GM13977 (cell line): ENCODE data around the gene NFATC2IP.

ENCODE experiments used
- DNase-seq: peaks from one replicate; pipeline ENCODE4 v3.0.0; 2012; ENCODE audit warnings: low spot score
- CTCF ChIP-seq: IDR thresholded peaks from 2 replicates; pipeline ENCODE4 v1.5.1; 2012; ENCODE audit warnings: mild to moderate bottlenecking, control low read depth; ENCODE audit not compliant: insufficient read depth; ENCODE audit errors: extremely low read depth, missing control alignments
- in situ Hi-C: fragments of 300-500 bp; cut with MboI; formaldehyde crosslinking; loops from one replicate; pipeline ENCODE4 v1.12.0; 2022; ENCODE audit warnings: low sequenced_read_pairs, low pct_unique_long_range_greater_than_20kb, mixed read lengths, inconsistent platforms; ENCODE audit not compliant: unreplicated experiment

Gene NFATC2IP

GRCh38 chr16:28987170-28987853 is 36.6 kb downstream of the NFATC2IP start:
- in situ Hi-C loops, result no loop called here
- TF ChIP-seq CTCF, result no peak
- no peak for DNase-seq

GRCh38 chr16:28989363-28989762 is 38.6 kb downstream of the NFATC2IP start:
- DNase-seq, result no peak
- in situ Hi-C loops, result no loop called here
- no peak for TF ChIP-seq CTCF

GRCh38 chr16:28990375-28991040 is 39.8 kb downstream of the NFATC2IP start:
- DNase-seq, result no peak

GRCh38 chr16:28991687-28992086 is 41.0 kb downstream of the NFATC2IP start:
- in situ Hi-C loops, result no loop called here
- no peak for TF ChIP-seq CTCF
- no peak for DNase-seq

More at GRCh38 chr16:28990375-28991040, 39.8 kb downstream of the NFATC2IP start:
- no peak for TF ChIP-seq CTCF
- in situ Hi-C loops, result no loop called here

- in situ Hi-C loops, result no loop called here
- DNase-seq, result no peak
- TF ChIP-seq CTCF, result no peak
These were observed 41.8 kb downstream of the NFATC2IP start for GRCh38 chr16:28992496-28992895.

- no peak for TF ChIP-seq CTCF
- DNase-seq, result no peak
- in situ Hi-C loops, result no loop called here
These were observed 48.1 kb downstream of the NFATC2IP start for GRCh38 chr16:28998837-28999236.
